GM18499 (cell line): Measurements from ENCODE around the gene FOXD1.
"Not testable (repeated sequence)": the region's sequence is repeated elsewhere in the genome, so short reads cannot be mapped to it uniquely, and the experiment has no call there.

Experiments used
- ATAC-seq: cut with Tn5 transposase; IDR thresholded peaks from one replicate; pipeline ENCODE4 v1.9.1; 2021; ENCODE audit warnings: moderate number of reproducible peaks; ENCODE audit not compliant: insufficient read depth, unreplicated experiment

The FOXD1 gene

GRCh38 chr5:73419465-73420390 lies 28.8 kb downstream of the FOXD1 start:
- ATAC-seq: no peak

- no peak for ATAC-seq
Measured at GRCh38 chr5:73419117-73419464, 29.5 kb downstream of the FOXD1 start.

- ATAC-seq: no peak
Measured at GRCh38 chr5:73418244-73418691, 30.3 kb downstream of the FOXD1 start.

DNA sequence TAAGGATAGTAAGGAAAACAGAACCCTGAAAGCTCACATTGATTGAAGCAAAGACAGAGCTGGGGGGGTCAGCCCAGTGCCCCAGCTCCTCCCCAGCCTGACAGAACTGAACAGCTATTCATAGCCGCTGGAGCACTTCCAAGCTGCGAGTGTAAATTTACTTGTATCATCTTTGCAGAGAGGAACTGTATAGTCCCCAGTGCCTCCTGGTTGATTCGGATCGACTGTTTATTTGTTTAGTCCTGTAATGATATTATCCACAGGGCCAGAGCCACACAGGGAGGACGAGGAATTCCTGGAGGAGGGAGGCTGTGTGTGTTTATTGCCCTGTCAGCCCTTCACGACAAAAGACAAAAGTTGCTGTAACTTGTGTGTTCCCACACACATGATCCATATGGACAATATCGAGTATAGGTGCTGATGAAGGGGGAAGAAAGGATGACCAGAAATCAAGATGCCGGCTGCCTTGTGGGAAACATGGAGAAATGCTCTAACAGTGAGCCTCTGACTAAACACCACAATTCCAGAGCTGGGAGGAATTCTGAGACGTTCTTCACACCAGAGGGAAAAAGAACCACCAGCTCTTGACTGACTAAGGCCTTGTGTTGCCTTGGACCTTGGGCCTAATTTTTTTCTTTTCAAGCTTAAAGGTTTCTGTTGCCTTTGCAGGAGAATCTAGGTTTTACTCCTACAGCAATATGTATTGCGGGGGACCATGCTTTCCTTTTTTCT lies 31.1 kb downstream of the FOXD1 start:
- ATAC-seq: no peak

- no peak for ATAC-seq
Measured at GRCh38 chr5:73415617-73416016, 33.0 kb downstream of the FOXD1 start.

DNA sequence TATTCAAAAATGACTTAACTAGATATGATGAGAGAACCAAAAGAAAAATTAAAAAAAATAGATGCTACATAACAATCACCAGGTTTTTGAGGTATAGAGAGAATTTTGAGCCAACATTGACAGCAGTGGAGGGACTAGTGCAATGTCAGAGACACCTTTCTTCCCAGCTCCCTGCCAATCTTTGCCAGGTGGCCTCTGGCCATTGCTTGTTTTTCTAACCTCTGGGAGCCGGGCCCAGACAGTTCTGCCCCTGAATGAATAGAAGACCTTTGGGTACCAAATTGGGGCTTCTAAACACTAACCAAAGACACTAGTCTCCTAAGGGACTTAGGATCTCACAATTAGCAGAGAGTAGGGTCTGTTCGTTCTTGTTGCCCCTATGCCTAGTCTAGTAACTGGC lies 33.4 kb downstream of the FOXD1 start:
- no peak for ATAC-seq

DNA sequence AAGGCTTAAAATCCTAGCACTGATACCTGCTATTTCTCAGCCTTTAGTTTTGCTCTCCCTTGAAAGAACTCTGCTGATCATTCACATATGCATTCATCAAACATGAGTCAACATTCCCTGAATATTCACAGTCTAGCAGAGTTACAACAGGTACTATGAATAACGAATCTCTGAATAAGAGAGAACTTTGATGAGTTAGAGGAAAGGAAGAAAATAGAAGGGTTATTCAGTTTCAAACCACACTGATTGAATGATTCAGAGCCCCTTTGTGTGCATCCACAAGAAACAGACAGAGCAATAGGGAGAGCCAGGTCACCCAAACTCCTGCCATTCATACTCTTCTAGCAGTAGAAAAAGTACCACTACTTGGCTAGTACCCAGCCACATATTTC lies 36.0 kb downstream of the FOXD1 start:
- no peak for ATAC-seq

GRCh38 chr5:73411936-73412596 lies 36.5 kb downstream of the FOXD1 start:
- ATAC-seq: no peak

DNA sequence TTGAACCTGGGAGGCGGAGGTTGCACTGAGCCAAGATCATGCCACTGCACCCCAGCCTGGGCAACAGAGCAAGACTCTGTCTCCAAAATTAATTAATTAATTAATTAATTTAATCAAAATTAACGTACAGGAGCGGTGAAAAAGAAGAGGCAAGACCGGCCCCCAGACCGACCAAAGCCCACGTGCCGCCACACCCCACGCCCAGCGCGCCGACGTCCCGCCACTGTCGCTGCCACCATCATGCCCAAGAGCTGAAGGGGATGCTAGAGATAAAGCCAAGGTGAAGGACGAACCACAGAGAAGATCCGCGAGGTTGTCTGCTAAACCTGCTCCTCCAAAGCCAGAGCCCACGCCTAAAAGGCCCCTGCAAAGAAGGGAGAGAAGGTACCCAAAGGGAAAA lies 38.6 kb downstream of the FOXD1 start:
- ATAC-seq: not testable (repeated sequence)

DNA sequence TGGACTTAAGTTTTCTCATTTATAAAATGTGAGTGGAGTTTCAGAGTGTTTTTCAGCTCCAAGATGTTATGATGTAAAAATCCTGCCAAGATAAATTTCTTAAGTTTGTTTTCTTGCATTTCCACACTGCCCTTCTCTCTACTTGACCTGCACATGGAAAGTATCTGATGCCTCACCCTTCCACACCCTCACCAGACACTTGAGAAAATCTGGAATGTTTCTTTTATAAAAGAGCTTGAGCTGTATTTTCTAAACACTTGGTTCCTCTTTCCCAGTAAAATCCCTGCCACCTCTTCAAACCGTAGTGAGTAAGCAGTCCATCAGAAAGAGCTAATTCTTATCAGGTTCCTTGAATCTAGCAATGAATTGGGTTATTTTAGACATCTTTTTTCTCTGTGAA lies 42.9 kb downstream of the FOXD1 start:
- ATAC-seq: no peak

DNA sequence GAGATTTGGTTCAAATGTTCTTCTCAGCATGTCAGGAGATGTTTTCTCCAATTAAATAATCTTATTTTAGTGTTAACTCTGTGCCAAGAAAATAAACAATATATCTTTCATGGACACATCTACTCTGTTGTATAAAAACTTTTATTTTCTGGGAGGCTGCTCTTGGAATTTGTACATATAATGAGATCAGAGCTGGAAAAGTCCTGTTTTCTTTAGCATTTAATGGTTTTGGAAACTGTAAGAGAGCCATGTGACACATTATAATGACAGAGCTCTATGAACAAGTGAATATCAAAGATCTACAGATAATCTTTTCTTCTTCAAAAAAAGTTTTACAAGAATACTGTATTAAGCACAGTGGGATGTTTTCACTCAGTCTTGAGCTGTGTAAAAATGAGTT lies 48.8 kb downstream of the FOXD1 start:
- ATAC-seq: no peak
